AG04450 (cell line): ENCODE data around the gene PRG3. TPM values are rescaled to one million over a fixed set of nuclear protein-coding genes. Genes with fewer than 3 reads are reported as not detected.
"Not testable (repeated sequence)": the region's sequence is repeated elsewhere in the genome, so short reads cannot be mapped to it uniquely, and the experiment has no call there.

ENCODE experiments used
- CTCF ChIA-PET: fragments of 300-600, 350-600 bp; formaldehyde crosslinking; extraction: SDS; loops from one replicate; lab custom pipeline; 2022; ENCODE audit warnings: antibody characterized with exemption, inconsistent platforms; lab: Charles Lee
- POLR2A ChIA-PET: fragments of 350-600 bp; formaldehyde crosslinking; extraction: SDS; loops from one replicate; lab custom pipeline; 2021; ENCODE audit warnings: antibody characterized with exemption, inconsistent platforms; lab: Yijun Ruan, JAX
- DNase-seq: peaks from one replicate; pipeline ENCODE4 v3.0.0-alpha.2; 2011; ENCODE audit warnings: low read depth, low spot score
- H3K27ac ChIP-seq: one replicate; pipeline ENCODE4 v1.5.1; 2012; ENCODE audit warnings: low read depth, low read length, control low read depth
- H3K27me3 ChIP-seq: one replicate; pipeline ENCODE4 v1.6.0; 2012; ENCODE audit warnings: low read length; ENCODE audit not compliant: control insufficient read depth, insufficient read depth
- H3K4me3 ChIP-seq: 2 replicates; pipeline ENCODE4 v1.5.1; 2011; ENCODE audit warnings: mild to moderate bottlenecking, low read depth, low read length, control low read depth
- H3K9me3 ChIP-seq: 2 replicates; pipeline ENCODE4 v1.5.1; 2012; ENCODE audit warnings: low read length; ENCODE audit not compliant: control insufficient read depth, insufficient read depth
- CTCF ChIP-seq: IDR thresholded peaks from 2 replicates; pipeline ENCODE4 v1.5.1; 2011; ENCODE audit warnings: low read depth, low read length, control low read depth, inconsistent platforms
- polyA plus RNA-seq: library from polyadenylated mRNA; depleted of rRNA; stranded (reverse); fragments of >200 nt; gene quantifications from 2 replicates; pipeline ENCODE4 v1.2.3, GENCODE V29; 2011

The PRG3 gene
- polyA plus RNA-seq, 1 experiment = not detected

DNA sequence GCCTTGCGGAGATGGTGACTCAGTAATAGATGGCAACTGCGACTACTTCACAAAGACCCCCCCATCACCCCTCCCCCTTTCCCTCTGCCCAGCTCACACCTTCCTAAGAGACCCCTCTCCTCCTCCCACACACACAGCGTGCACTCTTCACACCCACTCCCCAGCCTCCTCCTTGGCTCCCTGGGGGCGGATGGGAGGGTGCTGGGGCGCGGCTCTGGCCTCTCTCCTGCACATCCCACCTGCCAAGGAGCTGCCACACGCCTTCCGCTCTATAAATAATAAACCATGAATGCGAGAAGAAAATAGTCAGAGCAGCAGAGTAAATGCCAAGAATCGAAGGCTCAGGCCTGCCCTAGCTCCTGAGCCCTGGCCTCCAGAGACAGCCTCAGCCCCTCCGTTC lies 38.2 kb downstream of the PRG3 start:
- POLR2A ChIA-PET = no interaction called here

GRCh38 chr11:57341250-57341808 lies 39.6 kb downstream of the PRG3 start:
- no peak for DNase-seq
- H3K4me3 ChIP-seq = no peak overlapping the region
- CTCF ChIA-PET = interaction anchor here (0.6 kb wide), 1 partner anchor 117 kb away, joined by 9 read pairs; no protein-coding TSS in a partner anchor
- H3K27me3 ChIP-seq = peaks cover 25% of the 10 kb centered on the region
- H3K27ac ChIP-seq = no peak overlapping the region
- TF ChIP-seq CTCF = no peak
- POLR2A ChIA-PET = no interaction called here
- no peaks in the 10 kb centered on the region for H3K9me3 ChIP-seq

More for the DNA sequence above, 38.2 kb downstream of the PRG3 start:
- Histone ChIP-seq H3K27ac (no peak overlapping the region), H3K27me3 (peaks cover 25% of the 10 kb centered on the region), H3K4me3 (no peak overlapping the region), H3K9me3 (no peaks in the 10 kb centered on the region)
- TF ChIP-seq CTCF = no peak
- no peak for DNase-seq
- CTCF ChIA-PET = interaction anchor here (0.5 to 2.1 kb wide), 5 partner anchors 97 to 332 kb away, joined by 3 to 6 read pairs (median 3); no protein-coding TSS in a partner anchor

- POLR2A ChIA-PET = no interaction called here
- H3K9me3 ChIP-seq = no peaks in the 10 kb centered on the region; the same call in 1 of the 2 replicates
- TF ChIP-seq CTCF = no peak
- H3K27ac ChIP-seq = no peak overlapping the region
- no peak overlapping the region for H3K4me3 ChIP-seq
- H3K27me3 ChIP-seq = peaks cover 25% of the 10 kb centered on the region
- CTCF ChIA-PET = interaction anchor here (0.6 to 1.2 kb wide), 2 partner anchors 187 to 331 kb away, joined by 3 to 5 read pairs; no protein-coding TSS in a partner anchor
- no peak for DNase-seq
These were observed 40.8 kb downstream of the PRG3 start for GRCh38 chr11:57340039-57340615.

DNA sequence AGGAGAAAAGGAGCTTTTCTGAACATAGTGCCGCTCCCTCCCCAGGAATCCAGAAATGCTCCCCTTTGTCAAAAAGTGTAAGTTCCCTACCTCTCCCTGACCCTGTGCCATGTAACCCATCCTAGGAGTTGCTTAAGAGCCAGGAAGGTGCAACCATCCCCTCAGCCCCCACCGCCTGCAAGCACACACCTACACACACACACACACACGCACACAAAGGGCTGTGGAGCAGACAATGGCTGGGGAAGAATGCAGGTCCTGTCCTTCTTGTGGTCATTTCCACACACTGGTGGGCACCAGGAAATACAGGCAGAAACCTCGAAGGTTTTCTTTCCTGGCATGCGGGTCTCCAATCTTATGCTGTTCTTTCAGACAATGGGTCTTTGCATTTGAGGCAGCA lies 41.6 kb downstream of the PRG3 start:
- DNase-seq = no peak
- Histone ChIP-seq H3K27me3 (peaks cover 25% of the 10 kb centered on the region), H3K27ac (no peak overlapping the region), H3K9me3 (no peaks in the 10 kb centered on the region; the same call in 1 of the 2 replicates), H3K4me3 (no peak overlapping the region)
- TF ChIP-seq CTCF = no peak
- ChIA-PET CTCF (no interaction called here), POLR2A (no interaction called here)

- Histone ChIP-seq H3K9me3 (no peaks in the 10 kb centered on the region; the same call in 1 of the 2 replicates), H3K27ac (no peak within 1 kb of the TSS), H3K27me3 (peaks cover 25% of the 10 kb centered on the region), H3K4me3 (no peak within 1 kb of the TSS)
- TF ChIP-seq CTCF = no peak
- no peak for DNase-seq
- POLR2A ChIA-PET = interaction anchor here (0.6 kb wide), 1 partner anchor 288 kb away, joined by 3 read pairs; no protein-coding TSS in a partner anchor
- CTCF ChIA-PET = interaction anchor here (0.9 kb wide), 1 partner anchor 15 kb away, joined by 3 read pairs; no protein-coding TSS in a partner anchor
These were observed 42.8 kb downstream of the PRG3 start, which contains the start of gene P2RX3 for GRCh38 chr11:57338142-57338541. Gene P2RX3, plus strand, starts transcription at chr11:57338352. Its CDS starts 199 bp downstream, at chr11:57338551.

DNA sequence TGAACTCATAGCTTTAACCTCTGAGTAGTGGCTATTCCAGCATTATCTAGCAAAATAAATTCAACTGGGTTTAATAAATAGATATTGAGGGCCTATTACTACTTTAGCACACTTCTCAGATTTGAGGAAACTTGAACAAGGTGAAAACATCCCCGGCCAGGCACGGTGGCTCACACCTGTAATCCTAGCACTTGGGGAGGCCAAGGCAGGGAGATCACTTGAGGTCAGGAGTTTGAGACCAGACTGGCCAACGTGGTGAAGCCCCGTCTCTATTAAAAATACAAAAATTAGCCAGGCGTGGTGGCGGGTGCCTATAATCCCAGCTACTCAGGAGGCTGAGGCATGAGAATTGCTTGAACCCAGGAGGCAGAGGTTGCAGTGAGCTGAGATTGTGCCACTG lies 44.1 kb downstream of the PRG3 start:
- ChIA-PET CTCF (interaction anchor here (1.0 to 2.3 kb wide), 4 partner anchors 9 to 156 kb away, joined by 3 to 7 read pairs (median 4); partner anchors contain the start of gene TNKS1BP1), POLR2A (interaction anchor here (0.6 kb wide), 1 partner anchor 176 kb away, joined by 3 read pairs; no protein-coding TSS in a partner anchor)
- peaks cover 25% of the 10 kb centered on the region for H3K27me3 ChIP-seq
- not testable (repeated sequence) for DNase-seq, H3K4me3 ChIP-seq, H3K9me3 ChIP-seq, H3K27ac ChIP-seq
